ENCODE results near the gene RAB40AL.
"Not testable (repeated sequence)": the region's sequence is repeated elsewhere in the genome, so short reads cannot be mapped to it uniquely, and the experiment has no call there.

Gene RAB40AL

GRCh38 chrX:102936972-102937371 lies at the start of gene RAB40AL:
Gene RAB40AL, plus strand, starts transcription at chrX:102937272. Its CDS starts 47 bp downstream, at chrX:102937319.
- not testable (repeated sequence) for DNase-seq

GRCh38 chrX:102887687-102888086 lies 49.4 kb upstream of the RAB40AL start:
- no peak for DNase-seq

GRCh38 chrX:102892103-102892502 lies 45.0 kb upstream of the RAB40AL start:
- no peak for DNase-seq

GRCh38 chrX:102899940-102900916 lies 36.8 kb upstream of the RAB40AL start:
- DNase-seq: peak; percentile 15

DNA sequence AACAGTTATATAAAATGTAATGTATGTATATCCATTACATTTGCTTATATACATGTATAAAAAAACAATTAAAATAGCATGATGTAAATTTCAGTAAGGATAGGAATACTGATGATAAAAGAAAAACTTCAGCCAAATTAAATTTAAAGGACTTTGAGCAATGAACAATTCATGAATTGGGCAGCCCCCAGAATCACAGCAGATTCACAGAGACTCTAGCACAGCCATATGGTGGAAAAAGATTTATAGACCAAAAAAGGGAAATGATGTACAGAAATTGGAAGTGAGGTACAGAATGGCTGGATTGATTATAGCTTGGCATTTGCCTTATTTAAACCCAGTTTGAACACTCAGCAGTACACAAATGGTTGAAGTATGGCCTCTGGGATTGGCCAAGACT lies 34.7 kb upstream of the RAB40AL start:
- no peak for DNase-seq

GRCh38 chrX:102930990-102931756 lies 5.9 kb upstream of the RAB40AL start:
- no peak for DNase-seq

DNA sequence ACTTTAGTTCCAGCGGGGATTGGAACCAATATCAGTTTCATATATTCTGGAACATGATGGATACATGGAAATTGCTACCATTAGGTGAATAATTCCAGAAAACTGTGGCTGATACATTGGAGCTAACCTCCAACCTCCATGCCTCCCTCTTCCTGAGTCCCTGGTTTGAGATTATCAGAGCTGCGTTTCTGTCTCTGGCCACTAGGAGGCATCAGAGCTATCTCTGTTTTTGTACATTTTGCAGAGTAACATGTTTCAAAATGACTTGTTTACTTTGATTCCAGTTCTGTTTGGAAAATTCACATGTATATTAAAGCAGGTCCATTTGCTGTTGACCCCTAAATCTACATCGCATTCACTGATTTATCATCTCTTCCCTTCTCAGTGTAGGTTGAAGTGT lies 2.4 kb upstream of the RAB40AL start:
- no peak for DNase-seq

- DNase-seq: no peak
These were observed 14.1 kb downstream of the RAB40AL start for GRCh38 chrX:102950908-102951866.

- DNase-seq: no peak
These were observed 20.7 kb downstream of the RAB40AL start for GRCh38 chrX:102957751-102958150.

GRCh38 chrX:102958794-102959193 lies 21.7 kb downstream of the RAB40AL start:
- no peak for DNase-seq

DNA sequence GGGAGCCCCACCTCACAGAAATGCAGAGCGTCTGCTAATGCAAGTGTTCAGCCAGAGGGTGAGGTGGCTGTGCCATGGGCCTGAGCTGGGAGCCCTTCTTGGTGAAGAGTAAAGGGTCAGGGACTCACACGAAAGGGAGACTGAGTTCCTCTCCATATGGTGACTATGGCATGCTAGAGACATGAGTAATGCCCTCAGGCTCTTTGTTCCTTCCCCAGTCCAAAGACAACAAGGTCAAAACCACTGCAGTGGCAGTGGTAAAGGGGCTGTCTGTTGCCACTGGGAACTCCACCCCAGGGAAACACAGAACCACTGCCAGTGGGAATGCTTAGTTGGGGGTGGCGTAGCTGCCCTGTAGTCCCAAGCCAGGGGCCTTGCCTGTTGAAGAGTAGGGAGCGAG lies 22.4 kb downstream of the RAB40AL start:
- DNase-seq: no peak

- DNase-seq: no peak
These were observed 26.9 kb downstream of the RAB40AL start for GRCh38 chrX:102963955-102964354.

GRCh38 chrX:102964940-102965339 lies 27.9 kb downstream of the RAB40AL start:
- no peak for DNase-seq

DNA sequence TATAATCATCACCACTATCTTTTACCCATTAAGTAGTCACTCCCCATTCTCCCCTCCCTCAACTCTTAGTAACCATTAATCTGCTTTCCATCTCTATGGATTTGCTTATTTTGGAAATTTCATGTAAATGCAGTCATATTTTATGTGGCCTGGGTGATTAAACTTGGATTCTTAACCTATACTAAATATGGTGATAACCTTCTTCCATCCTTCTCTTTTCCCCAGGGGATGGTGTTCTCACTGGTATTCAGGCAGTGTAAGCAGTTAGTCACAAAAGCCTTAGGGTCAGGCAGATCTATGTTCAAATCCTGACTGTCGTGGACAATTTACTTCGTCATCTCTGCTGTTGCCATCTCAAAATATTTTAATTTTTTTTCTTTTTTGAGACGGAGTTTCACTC lies 29.6 kb downstream of the RAB40AL start:
- no peak for DNase-seq

GRCh38 chrX:102968216-102968615 lies 31.1 kb downstream of the RAB40AL start:
- peak; percentile 28 for DNase-seq

GRCh38 chrX:102971536-102971935 lies 34.5 kb downstream of the RAB40AL start:
- not testable (repeated sequence) for DNase-seq

DNA sequence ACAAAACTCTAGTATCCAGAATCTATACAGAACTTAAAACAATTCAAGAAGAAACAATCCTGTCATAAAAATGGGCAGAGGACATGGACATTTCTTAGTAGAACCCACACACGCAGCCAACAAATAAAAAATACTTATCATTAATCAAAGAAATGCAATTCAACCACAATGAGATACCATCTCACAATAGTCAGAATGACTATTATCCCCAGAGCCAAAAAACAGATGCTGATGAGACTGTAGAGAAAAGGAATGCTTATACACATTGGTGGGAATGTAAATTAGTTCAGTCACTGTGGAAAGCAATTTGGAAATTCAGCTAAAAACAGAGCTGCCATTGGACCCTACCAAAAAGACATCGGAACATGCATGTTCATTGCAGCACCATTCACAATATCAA lies 37.9 kb downstream of the RAB40AL start:
- DNase-seq: no peak

DNA sequence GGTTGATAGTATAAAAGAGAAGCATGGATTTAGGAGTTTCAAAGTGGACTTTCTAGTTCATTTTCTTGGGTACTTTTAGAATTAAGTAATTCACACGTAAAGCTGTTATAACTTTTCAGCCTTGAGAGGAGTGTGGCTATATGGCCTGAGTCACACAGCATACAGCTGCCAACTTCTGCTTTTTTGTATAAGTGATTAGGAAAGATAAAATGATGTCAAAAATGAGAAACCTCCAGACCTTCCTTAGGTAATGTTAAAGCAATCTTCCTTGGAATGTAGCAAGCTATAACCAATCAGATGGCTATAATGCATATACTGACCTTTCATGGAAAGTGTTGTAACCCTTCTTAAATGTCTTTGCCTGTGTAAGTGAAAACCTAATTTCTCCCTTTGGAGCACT lies 39.2 kb downstream of the RAB40AL start:
- DNase-seq: peak; percentile 60

DNA sequence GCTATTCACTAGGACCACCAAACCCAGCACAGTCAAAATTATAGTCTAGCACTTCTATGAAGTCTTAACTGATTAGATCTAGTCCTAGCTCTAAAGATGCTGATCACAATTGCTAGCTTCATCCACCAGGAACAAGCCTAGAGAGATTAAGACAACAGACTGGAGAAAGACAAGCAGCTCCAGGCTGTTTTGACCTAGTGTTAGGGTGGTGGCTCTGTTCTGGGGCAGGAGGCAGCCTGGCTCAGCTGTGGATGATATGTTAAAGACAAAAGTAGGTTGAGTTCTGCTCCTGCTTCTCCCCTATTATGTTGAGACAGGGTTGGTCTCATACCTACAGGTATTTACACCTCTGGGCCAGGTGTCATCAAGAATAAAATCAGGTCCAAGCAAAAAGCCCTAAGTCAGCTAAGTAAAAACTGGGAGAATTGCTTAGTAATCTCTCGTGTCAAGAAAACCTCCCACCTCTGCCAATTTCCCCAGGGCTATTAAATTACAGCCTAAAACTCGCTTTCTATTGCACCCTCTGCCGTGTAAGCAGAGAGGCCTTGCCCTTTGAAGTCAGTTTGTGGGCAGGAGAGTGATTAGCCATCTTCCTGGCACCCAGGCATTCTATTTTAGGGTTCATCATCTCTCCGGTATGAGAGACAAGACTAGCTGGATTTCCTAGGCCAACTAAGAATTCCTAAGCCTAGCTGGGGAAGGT lies 39.9 kb downstream of the RAB40AL start:
- peak; percentile 86 for DNase-seq

DNA sequence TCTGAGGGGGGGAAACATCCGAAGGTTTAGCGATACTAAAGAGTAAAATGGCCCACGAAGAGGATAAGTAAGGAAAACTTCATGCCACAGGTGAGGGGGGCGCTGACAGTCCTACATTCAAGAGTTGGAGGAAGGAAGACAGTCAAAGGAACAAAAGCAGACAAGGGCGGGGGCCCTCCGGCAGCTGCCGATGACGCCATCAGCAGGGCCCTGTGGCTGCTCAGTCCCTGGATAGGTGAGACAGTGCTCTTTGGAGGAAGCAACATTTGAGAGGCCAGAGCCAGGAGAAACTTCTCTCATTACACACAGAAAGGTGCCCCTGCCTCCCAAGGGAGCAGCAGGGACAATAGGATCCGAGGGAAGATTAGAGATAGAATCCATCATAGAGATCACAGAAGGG lies 41.5 kb downstream of the RAB40AL start:
- no peak for DNase-seq

DNA sequence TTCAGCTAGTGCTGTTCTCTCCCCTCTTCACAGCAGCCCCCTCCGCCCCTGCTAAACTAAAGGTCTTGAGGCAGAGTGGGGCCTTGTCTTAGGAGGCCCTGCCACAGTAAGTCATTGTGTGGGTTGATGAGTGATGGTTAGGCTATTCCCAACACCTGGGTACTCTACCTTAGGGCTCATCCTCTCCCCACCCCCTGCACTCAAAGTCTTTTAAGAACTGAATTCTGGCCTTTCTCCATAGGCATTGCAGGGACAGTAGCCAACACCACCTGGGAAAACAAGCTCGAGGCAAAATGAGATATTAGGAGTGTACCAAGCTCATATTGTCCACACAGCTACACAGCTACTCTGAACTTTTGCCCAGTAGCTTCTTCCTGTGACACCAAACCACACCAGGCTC lies 42.5 kb downstream of the RAB40AL start:
- DNase-seq: no peak

- no peak for DNase-seq
These were observed 46.1 kb downstream of the RAB40AL start for GRCh38 chrX:102983205-102983604.

Measured in NCI-H226 (cell line).